Fibroblast of lung (primary cell): ENCODE results near the gene PRSS22. TPM values are rescaled to one million over a fixed set of nuclear protein-coding genes. Genes with fewer than 3 reads are reported as not detected.

Source experiments
- DNase-seq, 2 donors: peaks; one replicate each; pipeline versions ENCODE4 v3.0.0 to v3.0.0-alpha.2; 2010; ENCODE audit warnings: low read depth in 2 of 2
- H2AFZ ChIP-seq: 2 replicates; pipeline ENCODE4 v1.5.1; 2012; ENCODE audit warnings: low read length, control low read depth, inconsistent platforms
- H3K27ac ChIP-seq: 2 replicates; pipeline ENCODE4 v1.5.1; 2011; ENCODE audit warnings: low read length, control low read depth; ENCODE audit not compliant: insufficient read depth
- H3K27me3 ChIP-seq: 2 replicates; pipeline ENCODE4 v1.5.1; 2011; ENCODE audit warnings: mild to moderate bottlenecking, low read length; ENCODE audit not compliant: control insufficient read depth, insufficient read depth
- H3K36me3 ChIP-seq: 2 replicates; pipeline ENCODE4 v1.5.1; 2011; ENCODE audit warnings: low read length; ENCODE audit not compliant: control insufficient read depth, insufficient read depth
- H3K4me1 ChIP-seq: 2 replicates; pipeline ENCODE4 v1.5.1; 2011; ENCODE audit warnings: low read length; ENCODE audit not compliant: control insufficient read depth, insufficient read depth; ENCODE audit errors: extremely low read depth
- H3K4me2 ChIP-seq: 2 replicates; pipeline ENCODE4 v1.5.1; 2011; ENCODE audit warnings: low read length, control low read depth; ENCODE audit not compliant: insufficient read depth; ENCODE audit errors: extremely low read depth
- H3K4me3 ChIP-seq, 4 experiments: fragments of 200-600 bp in 1 of 4; sonication (generic) in 1 of 4; replicated peaks in 1 of 4; 2 replicates each; pipeline ENCODE4 v1.5.1; 2011 to 2016; ENCODE audit warnings: low read length in 4 of 4, low read depth in 3 of 4, mild to moderate bottlenecking in 3 of 4, control low read depth in 2 of 4, inconsistent platforms in 1 of 4, mixed read lengths in 1 of 4; ENCODE audit not compliant: insufficient read depth in 1 of 4; ENCODE audit errors: control extremely low read depth in 1 of 4
- H3K79me2 ChIP-seq: 2 replicates; pipeline ENCODE4 v1.5.1; 2012; ENCODE audit warnings: mild to moderate bottlenecking, low read length, inconsistent platforms; ENCODE audit not compliant: control insufficient read depth, insufficient read depth
- H3K9ac ChIP-seq: 2 replicates; pipeline ENCODE4 v1.5.1; 2011; ENCODE audit warnings: mild to moderate bottlenecking, low read length, control low read depth; ENCODE audit not compliant: insufficient read depth
- H3K9me3 ChIP-seq: 2 replicates; pipeline ENCODE4 v1.5.1; 2012; ENCODE audit warnings: low read depth, low read length; ENCODE audit not compliant: control insufficient read depth, insufficient read depth
- H4K20me1 ChIP-seq: 2 replicates; pipeline ENCODE4 v1.5.1; 2011; ENCODE audit warnings: low read length; ENCODE audit not compliant: control insufficient read depth, insufficient read depth; ENCODE audit errors: extremely low read depth
- EZH2 ChIP-seq: IDR thresholded peaks from 2 replicates; pipeline ENCODE4 v1.5.1; 2012; ENCODE audit warnings: low read length, control low read depth, mild to moderate bottlenecking; ENCODE audit errors: missing control alignments
- polyA plus RNA-seq, 2 donors: library from polyadenylated mRNA; depleted of rRNA in 1 of 2; stranded (reverse) in 1 of 2; unstranded in 1 of 2; fragments of >200 nt; gene quantifications; 2 replicates each; pipeline ENCODE4 v1.2.1, GENCODE V29; 2011 to 2012; ENCODE audit warnings: missing spikeins in 1 of 2
- total RNA-seq: library from RNA; depleted of rRNA; stranded (reverse); fragments of >200 nt; gene quantifications from 2 replicates; pipeline ENCODE4 v1.2.1, GENCODE V29; 2014
- TF ChIP-seq, protein P1 (sequence below), 2 donors: IDR thresholded peaks in 1 of 2; conservative IDR thresholded peaks in 1 of 2; 1 replicate in 1 of 2; 2 replicates in 1 of 2; pipeline ENCODE4 v1.5.1; 2011 to 2012; ENCODE audit warnings: low read length in 2 of 2, control low read depth in 1 of 2, inconsistent platforms in 1 of 2, low read depth in 1 of 2, mild to moderate bottlenecking in 1 of 2

Gene PRSS22
- total and polyA plus RNA-seq, 2 donors (not counting 1 experiment from before 2014, with no cell fraction given) = 0.17 TPM; not detected in 1

DNA sequence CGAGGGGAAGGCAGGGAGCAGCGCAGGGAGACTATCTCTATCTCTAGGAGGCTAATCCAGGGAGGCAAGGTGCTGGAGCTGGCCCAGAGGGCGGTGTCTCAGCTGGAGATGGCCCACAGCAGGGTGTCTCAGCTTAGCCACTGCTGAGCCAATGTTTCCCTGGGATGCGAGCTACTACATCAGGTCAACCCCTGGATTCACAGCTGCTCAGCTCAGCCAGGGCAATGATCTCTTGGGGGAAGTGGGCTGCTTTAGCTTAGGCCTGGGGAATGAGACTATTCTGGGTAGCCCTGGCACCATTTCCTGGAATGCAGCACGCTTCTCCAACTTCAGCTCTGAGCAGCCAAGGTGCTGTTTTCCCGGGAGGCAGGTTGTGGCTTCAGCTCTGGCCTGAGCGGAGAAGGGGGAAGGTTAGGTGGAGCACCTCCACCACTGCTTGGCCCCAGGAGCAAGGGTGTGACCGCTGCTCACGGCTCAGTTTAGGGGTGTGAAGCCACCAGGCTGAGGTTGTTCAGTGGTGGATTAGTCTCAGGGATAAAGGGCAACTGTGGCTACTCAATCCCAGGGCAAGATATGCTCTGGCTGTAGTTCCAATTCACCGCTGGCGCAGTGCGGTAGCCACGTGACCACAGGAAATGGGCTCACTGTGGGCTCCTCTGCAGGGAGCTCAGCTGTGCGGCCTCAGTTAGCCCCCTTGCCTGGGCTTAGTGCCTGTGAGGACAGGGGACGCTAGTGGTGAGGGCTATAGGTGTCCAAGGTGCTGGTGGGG lies 46.1 kb downstream of the PRSS22 start:
- no peak overlapping the region for H3K4me3 ChIP-seq
- H3K27me3 ChIP-seq = peaks cover 3% of the 10 kb centered on the region
- H3K79me2 ChIP-seq = no peaks in the 10 kb centered on the region
- H3K36me3 ChIP-seq = no peaks in the 10 kb centered on the region
- H4K20me1 ChIP-seq = no peaks in the 10 kb centered on the region
- no peak for DNase-seq
- TF ChIP-seq EZH2 = no peak
- TF ChIP-seq, protein P1, sequence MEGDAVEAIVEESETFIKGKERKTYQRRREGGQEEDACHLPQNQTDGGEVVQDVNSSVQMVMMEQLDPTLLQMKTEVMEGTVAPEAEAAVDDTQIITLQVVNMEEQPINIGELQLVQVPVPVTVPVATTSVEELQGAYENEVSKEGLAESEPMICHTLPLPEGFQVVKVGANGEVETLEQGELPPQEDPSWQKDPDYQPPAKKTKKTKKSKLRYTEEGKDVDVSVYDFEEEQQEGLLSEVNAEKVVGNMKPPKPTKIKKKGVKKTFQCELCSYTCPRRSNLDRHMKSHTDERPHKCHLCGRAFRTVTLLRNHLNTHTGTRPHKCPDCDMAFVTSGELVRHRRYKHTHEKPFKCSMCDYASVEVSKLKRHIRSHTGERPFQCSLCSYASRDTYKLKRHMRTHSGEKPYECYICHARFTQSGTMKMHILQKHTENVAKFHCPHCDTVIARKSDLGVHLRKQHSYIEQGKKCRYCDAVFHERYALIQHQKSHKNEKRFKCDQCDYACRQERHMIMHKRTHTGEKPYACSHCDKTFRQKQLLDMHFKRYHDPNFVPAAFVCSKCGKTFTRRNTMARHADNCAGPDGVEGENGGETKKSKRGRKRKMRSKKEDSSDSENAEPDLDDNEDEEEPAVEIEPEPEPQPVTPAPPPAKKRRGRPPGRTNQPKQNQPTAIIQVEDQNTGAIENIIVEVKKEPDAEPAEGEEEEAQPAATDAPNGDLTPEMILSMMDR (conservative IDR thresholded peaks at IDR 0.05 in 1 of 2, IDR thresholded peaks at IDR 0.05 in 1 of 2; ENCODE audit: low read depth in 1 of 2, low read length in 2 of 2) = no peak
- no peak overlapping the region for H3K27ac ChIP-seq
- H3K4me1 ChIP-seq = no peaks in the 10 kb centered on the region
- no peak overlapping the region for H3K4me2 ChIP-seq
- H2AFZ ChIP-seq = no peak overlapping the region
- no peak overlapping the region for H3K9ac ChIP-seq
- no peaks in the 10 kb centered on the region for H3K9me3 ChIP-seq

GRCh38 chr16:2810651-2811050 lies 47.3 kb downstream of the PRSS22 start:
- Histone ChIP-seq H3K27ac (no peak overlapping the region), H3K9me3 (no peaks in the 10 kb centered on the region), H3K9ac (no peak overlapping the region), H3K36me3 (no peaks in the 10 kb centered on the region), H3K4me2 (no peak overlapping the region), H4K20me1 (no peaks in the 10 kb centered on the region), H3K4me3 (no peak overlapping the region), H3K79me2 (no peaks in the 10 kb centered on the region), H3K27me3 (peaks cover 5% of the 10 kb centered on the region), H3K4me1 (no peaks in the 10 kb centered on the region), H2AFZ (no peak overlapping the region)
- TF ChIP-seq EZH2 = no peak
- TF ChIP-seq, protein P1 (conservative IDR thresholded peaks at IDR 0.05 in 1 of 2, IDR thresholded peaks at IDR 0.05 in 1 of 2; ENCODE audit: low read depth in 1 of 2, low read length in 2 of 2) = no peak
- DNase-seq = no peak

DNA sequence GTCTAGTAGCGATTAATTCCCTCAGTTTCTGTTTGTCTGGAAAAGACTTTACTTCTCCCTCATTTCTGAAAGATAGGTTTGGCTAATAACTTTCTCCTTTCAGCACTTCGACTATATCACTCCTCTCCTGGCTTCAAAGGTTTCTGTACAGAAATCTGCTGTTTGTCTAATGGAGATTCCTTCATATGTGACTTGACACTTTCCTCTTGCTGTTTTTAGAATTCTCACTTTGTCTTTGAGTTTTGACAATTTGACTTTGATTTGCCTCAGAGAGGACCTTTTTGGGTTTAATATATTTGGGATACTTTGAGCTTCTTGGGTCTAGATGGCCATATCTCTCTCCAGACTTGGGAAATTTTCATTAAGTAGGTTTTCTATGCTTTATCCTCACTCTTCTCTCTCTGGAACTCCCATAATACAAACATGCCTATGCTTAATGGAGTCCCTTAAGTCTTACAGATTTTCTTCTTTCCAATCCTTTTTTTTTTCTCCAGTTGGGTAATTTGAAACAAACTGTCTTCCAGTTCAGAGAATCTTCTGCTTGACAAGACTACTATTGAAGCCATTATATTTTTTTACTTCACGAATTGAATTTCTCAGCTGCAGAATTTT lies 48.7 kb downstream of the PRSS22 start:
- TF ChIP-seq EZH2 = no peak
- TF ChIP-seq, protein P1 (conservative IDR thresholded peaks at IDR 0.05 in 1 of 2, IDR thresholded peaks at IDR 0.05 in 1 of 2; ENCODE audit: low read depth in 1 of 2, low read length in 2 of 2) = no peak
- Histone ChIP-seq H4K20me1 (no peaks in the 10 kb centered on the region), H3K4me1 (no peaks in the 10 kb centered on the region), H3K9ac (no peak overlapping the region), H3K27ac (no peak overlapping the region), H3K36me3 (no peaks in the 10 kb centered on the region), H3K4me3 (no peak overlapping the region), H2AFZ (no peak overlapping the region), H3K9me3 (no peaks in the 10 kb centered on the region), H3K79me2 (no peaks in the 10 kb centered on the region), H3K27me3 (peaks cover 5% of the 10 kb centered on the region), H3K4me2 (no peak overlapping the region)
- no peak for DNase-seq
